Muscle of leg (tissue), 11 donors: ENCODE results near the gene CACNA1H. TPM values are rescaled to one million over a fixed set of nuclear protein-coding genes. Genes with fewer than 3 reads are reported as not detected.

Source experiments
- DNase-seq: peaks from one replicate; pipeline ENCODE4 v3.0.0; 2013
- H3K27ac ChIP-seq: one replicate; pipeline ENCODE4 v1.5.1; 2013; ENCODE audit warnings: mild to moderate bottlenecking, low read length, control low read depth
- H3K27me3 ChIP-seq: one replicate; pipeline ENCODE4 v1.6.1; 2013; ENCODE audit warnings: low read length; ENCODE audit not compliant: control insufficient read depth, insufficient read depth
- H3K36me3 ChIP-seq: one replicate; pipeline ENCODE4 v1.6.1; 2013; ENCODE audit warnings: low read length; ENCODE audit not compliant: control insufficient read depth, insufficient read depth
- H3K4me1 ChIP-seq: one replicate; pipeline ENCODE4 v1.6.1; 2013; ENCODE audit warnings: low read length; ENCODE audit not compliant: control insufficient read depth, insufficient read depth
- H3K4me3 ChIP-seq: one replicate; pipeline ENCODE4 v1.5.1; 2013; ENCODE audit warnings: low read length, control low read depth
- H3K9me3 ChIP-seq: replicated peaks from 2 replicates; pipeline ENCODE4 v1.6.1; 2013; ENCODE audit warnings: low read depth, low read length; ENCODE audit not compliant: control insufficient read depth
- WGBS: methylation state at CpG from one replicate; pipeline ENCODE4 v1.1.5; 2013; ENCODE audit warnings: missing lambda C conversion rate; ENCODE audit not compliant: insufficient coverage; 5-methylcytosine and 5-hydroxymethylcytosine counted together
- polyA plus RNA-seq, 8 donors: library from polyadenylated mRNA; unstranded; fragments of 120-200 nt; gene quantifications; one replicate each; pipeline versions ENCODE4 v1.2.1 to v1.2.3, GENCODE V29; 2013; ENCODE audit warnings: inconsistent platforms in 1 of 8, low replicate concordance in 1 of 8; ENCODE audit not compliant: insufficient read length in 8 of 8, insufficient read depth in 1 of 8
- total RNA-seq: library from RNA; stranded (reverse); fragments of 120-200 nt; gene quantifications from one replicate; pipeline ENCODE4 v1.2.4, GENCODE V29; 2013

The CACNA1H gene
- total and polyA plus RNA-seq, 9 donors = 20.7 to 56.0 (median 39.5) TPM

DNA sequence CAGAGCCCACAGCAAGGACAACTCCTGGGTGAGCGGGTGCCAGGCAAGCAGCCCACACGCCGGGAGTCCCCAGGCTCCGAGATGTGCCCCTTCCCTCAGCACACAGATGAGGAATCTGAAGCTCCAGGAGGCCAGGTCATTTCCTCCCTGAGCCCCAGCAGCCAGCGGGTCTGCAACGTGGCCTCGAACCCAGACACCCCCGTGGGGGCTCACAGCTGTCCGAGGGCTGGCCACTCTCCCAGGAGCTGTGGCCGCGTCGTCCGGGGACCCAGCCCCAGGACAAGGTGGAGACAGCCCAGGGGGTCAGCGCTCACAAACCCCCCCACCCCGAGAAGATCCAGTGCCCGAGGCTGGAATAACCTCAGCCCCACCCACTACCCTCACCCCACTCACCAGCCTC lies 39.4 kb upstream of the CACNA1H start:
- no peak overlapping the region for H3K4me3 ChIP-seq
- no peaks in the 10 kb centered on the region for H3K36me3 ChIP-seq
- no peak for DNase-seq
- no peaks in the 10 kb centered on the region for H3K9me3 ChIP-seq
- peaks cover 50% of the 10 kb centered on the region for H3K27me3 ChIP-seq
- H3K4me1 ChIP-seq = peaks cover 24% of the 10 kb centered on the region
- 41% methylated on average over 9 of the region's 16 CpGs for WGBS
- H3K27ac ChIP-seq = no peak overlapping the region

DNA sequence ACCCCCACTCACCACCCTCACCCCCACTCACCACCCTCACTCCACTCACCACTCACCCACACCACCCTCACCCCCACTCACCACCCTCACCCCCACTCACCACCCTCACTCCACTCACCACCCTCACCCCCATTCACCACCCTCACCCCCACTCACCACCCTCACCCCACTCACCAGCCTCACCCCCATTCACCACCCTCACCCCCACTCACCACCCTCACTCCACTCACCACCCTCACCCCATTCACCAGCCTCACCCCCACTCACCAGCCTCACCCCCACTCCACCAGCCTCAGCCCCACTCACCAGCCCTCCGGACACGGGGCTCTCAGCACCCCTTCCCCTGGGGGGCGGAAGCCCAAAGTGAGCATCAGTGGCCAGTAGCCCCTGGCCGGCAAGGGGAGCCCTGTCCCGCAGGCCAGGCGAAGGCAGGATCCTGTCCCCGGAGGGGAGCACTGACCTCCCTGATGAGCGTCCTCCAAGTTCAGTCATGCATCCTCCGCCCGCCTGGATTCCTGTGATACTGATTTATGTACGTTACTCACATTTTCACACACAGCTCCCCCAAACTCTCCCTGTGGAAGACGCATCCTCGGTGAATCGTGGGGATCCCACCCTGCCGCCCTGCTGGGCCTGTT lies 38.9 kb upstream of the CACNA1H start:
- Histone ChIP-seq H3K4me3 (no peak overlapping the region), H3K27me3 (peaks cover 45% of the 10 kb centered on the region), H3K27ac (no peak overlapping the region), H3K4me1 (peaks cover 18% of the 10 kb centered on the region), H3K9me3 (no peaks in the 10 kb centered on the region), H3K36me3 (no peaks in the 10 kb centered on the region)
- no peak for DNase-seq
- 86% methylated on average over 8 of the region's 15 CpGs for WGBS

DNA sequence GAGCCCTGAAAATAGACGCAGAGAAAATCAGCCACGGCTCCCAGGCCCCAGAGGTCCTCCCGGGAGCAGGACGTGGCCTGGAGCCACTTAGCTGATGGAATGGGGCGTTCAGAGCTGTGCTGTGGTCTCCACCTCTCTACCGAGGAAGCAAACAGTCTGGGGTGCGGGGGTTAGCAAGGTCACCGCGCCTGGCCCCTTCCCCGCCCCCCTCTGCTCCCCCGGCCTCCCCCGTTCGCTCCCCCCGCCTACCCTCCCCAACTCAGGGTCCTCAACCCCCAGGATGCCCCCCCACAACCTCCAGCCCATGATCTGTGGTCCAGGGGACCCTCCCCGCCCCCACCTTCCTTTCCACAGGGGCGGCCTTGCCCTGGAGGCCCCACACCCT lies 36.2 kb upstream of the CACNA1H start:
- Histone ChIP-seq H3K9me3 (no peaks in the 10 kb centered on the region), H3K27me3 (peaks cover 32% of the 10 kb centered on the region), H3K4me1 (peaks cover 18% of the 10 kb centered on the region), H3K36me3 (no peaks in the 10 kb centered on the region), H3K4me3 (no peak overlapping the region), H3K27ac (no peak overlapping the region)
- WGBS = 22% methylated on average over 4 of the region's 16 CpGs
- DNase-seq = peak; percentile 40

DNA sequence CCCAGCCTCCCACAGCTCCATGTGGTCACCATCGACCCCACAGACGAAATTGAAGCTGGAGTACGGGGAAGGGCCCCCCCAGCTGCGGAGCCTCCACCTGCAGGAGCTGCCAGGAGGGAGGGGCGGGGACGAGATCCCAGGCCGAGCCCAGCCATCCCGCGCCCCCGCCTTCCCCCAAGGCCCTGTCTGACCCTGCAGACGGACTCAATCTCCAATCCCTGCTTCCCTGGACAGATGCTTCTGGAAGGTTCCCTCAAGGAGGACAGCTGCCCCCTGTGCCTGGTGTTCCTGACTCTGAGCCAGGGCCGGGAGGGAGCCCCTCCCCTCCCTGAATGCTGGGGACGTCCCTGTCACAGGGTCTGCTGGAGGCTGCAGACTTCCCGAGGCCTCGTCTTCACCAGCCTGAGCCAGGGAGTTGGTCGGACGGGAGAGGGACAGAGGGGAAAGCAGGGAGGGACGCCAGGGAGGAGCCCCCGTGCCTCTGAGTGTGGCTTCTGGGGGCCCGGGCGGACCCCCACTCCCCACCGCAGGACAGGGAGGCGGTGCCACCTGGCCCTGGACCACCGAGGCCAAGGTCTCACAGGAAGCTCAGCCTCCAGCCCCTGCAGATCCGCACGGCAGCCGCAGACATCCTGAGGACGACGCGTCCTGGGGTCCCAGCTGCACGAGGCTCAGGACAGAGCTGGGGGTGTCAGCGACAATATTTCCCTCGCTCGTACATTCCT lies 35.6 kb upstream of the CACNA1H start:
- peaks cover 18% of the 10 kb centered on the region for H3K4me1 ChIP-seq
- no peak overlapping the region for H3K4me3 ChIP-seq
- 32% methylated on average over 31 of the region's 34 CpGs for WGBS
- H3K27ac ChIP-seq = no peak overlapping the region
- H3K27me3 ChIP-seq = peaks cover 30% of the 10 kb centered on the region
- H3K36me3 ChIP-seq = no peaks in the 10 kb centered on the region
- H3K9me3 ChIP-seq = no peaks in the 10 kb centered on the region
- DNase-seq = peak; percentile 28

DNA sequence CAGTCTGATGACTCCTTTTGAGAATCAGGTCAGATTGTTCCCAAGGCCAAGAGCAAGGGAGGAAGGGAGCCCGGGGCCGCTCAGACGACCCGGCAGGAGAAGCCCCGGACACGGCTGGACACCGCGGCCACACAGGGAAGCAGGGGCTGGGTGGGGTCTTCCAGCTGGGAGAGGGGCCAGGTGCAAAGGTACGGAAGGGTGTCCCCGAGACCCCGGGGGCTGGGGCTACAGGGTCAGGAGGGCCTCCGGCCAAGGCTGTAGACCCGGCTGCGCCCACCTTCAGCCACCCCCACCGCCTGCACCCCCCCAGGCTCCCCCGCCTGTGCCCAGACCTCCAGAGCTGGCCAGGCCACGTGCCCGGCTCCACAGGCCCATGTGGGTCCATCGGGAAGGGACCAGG lies 35.0 kb upstream of the CACNA1H start:
- Histone ChIP-seq H3K27ac (no peak overlapping the region), H3K36me3 (no peaks in the 10 kb centered on the region), H3K27me3 (peaks cover 24% of the 10 kb centered on the region), H3K4me3 (no peak overlapping the region), H3K9me3 (no peaks in the 10 kb centered on the region), H3K4me1 (peaks cover 18% of the 10 kb centered on the region)
- 42% methylated on average over 11 of the region's 19 CpGs for WGBS
- DNase-seq = no peak

DNA sequence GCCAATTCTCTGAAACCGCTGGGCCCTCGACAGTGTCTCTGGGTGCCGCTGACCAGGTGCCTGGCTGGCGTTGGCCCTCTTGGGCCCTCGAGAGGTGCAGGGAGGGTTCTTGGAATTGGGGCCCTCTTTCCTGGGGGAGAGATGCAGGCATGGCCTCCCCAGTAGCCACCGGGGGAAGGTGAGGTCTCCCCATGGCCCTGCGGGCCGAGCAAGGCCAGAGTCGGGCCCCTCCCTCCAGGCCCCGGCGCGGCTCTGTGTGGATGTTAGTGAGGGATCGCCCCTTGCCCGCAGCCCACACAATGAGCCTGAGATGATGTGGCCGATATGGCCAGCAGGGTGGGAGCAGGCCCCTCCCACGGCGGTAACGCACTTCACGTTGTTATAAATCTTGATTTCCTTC lies 33.8 kb upstream of the CACNA1H start:
- H3K4me3 ChIP-seq = no peak overlapping the region
- no peaks in the 10 kb centered on the region for H3K36me3 ChIP-seq
- peaks cover 18% of the 10 kb centered on the region for H3K4me1 ChIP-seq
- peaks cover 17% of the 10 kb centered on the region for H3K27me3 ChIP-seq
- no peak for DNase-seq
- H3K27ac ChIP-seq = no peak overlapping the region
- WGBS = 68% methylated on average over 13 of the region's 19 CpGs
- no peaks in the 10 kb centered on the region for H3K9me3 ChIP-seq

DNA sequence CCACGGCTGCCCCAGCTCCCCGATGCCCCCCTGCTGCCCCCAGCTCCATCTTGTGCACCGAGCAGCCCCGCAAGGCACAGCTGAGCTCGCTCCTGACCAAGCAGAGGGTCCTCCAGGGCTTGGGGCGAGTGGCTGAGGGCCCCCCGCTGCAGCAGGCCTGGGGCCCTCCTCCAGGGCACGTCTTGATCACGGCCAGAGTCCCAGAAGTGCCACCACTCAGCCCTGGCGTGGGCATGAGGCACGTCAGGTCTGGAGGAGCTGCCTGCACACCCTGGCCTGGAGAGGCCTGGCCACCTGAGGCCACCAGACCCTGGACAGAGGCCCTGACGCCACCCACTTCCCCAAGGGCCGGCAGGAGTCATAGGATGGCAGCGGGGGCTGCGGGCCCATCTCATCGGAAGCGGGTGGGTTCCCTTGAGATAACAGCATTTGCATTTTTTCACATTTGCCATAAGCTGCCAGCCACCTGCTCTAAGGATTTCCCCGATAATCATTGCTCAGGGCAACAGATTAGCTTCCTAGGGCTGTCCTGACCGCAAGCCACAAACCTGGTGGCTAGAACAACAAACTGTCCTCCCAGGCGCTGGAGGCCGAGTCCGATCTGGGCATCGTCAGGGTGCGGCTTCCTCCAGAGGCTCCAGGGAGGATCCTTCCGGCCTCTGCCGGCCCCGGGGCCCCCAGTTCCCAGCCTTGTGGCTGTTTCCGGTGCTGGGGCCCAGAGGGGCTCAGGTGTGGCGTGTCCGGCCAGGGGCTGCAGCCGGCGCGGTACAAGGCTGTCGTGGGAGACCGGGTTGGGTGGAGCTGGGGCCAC lies 32.9 kb upstream of the CACNA1H start:
- 52% methylated on average over 35 of the region's 35 CpGs for WGBS
- no peaks in the 10 kb centered on the region for H3K36me3 ChIP-seq

DNA sequence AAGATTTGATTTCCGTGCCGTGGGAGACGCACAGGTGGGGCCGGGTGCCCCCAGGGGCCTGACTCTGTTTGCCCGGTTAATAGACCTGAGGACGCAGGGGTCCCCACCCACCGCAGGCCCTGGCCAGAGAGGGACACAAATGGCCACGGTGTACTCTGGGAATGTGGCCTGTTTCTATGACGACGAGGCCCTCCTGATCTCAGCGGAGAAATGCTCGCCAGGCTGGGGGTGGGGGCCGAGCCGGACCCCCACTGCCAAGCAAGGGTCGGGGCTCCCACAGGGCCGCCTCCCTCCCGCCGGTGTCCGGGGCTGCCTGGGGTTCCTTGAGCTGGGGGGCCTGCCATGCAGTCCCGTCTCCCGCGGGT lies 32.3 kb upstream of the CACNA1H start:
- peaks cover 21% of the 10 kb centered on the region for H3K27me3 ChIP-seq

More for the DNA sequence above, 32.9 kb upstream of the CACNA1H start:
- H3K4me3 ChIP-seq = no peak overlapping the region
- H3K27me3 ChIP-seq = peaks cover 19% of the 10 kb centered on the region
- H3K27ac ChIP-seq = no peak overlapping the region
- no peak for DNase-seq
- no peaks in the 10 kb centered on the region for H3K9me3 ChIP-seq
- H3K4me1 ChIP-seq = peaks cover 20% of the 10 kb centered on the region

DNA sequence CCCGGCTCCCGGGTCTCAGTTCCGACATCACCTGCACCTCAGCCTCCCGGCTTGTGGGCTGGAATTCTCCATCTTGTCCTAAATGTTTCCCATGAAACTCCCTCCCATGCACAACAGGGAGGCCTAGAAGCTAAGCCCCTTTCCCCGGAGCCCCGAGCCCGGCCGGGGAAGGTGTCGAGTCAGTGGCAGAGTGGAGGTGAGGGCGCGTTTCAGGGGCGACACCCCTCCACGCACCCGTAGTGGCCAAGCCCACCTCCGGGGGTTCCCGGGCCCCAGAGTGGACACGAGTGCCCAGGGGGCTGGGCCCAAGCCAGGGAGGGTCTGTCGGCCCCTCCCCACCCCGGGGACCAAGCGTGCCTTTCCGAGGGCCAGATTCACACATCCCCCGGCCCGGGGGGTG lies 31.9 kb upstream of the CACNA1H start:
- DNase-seq = no peak
- Histone ChIP-seq H3K4me1 (peaks cover 27% of the 10 kb centered on the region), H3K9me3 (no peaks in the 10 kb centered on the region), H3K4me3 (no peak overlapping the region), H3K27me3 (peaks cover 21% of the 10 kb centered on the region), H3K36me3 (no peaks in the 10 kb centered on the region), H3K27ac (no peak overlapping the region)
- WGBS = 60% methylated on average over 20 of the region's 23 CpGs

More for the DNA sequence above, 32.3 kb upstream of the CACNA1H start:
- H3K9me3 ChIP-seq = no peaks in the 10 kb centered on the region
- no peaks in the 10 kb centered on the region for H3K36me3 ChIP-seq
- H3K4me3 ChIP-seq = no peak overlapping the region
- WGBS = 46% methylated on average over 22 of the region's 22 CpGs
- DNase-seq = no peak
- no peak overlapping the region for H3K27ac ChIP-seq
- peaks cover 26% of the 10 kb centered on the region for H3K4me1 ChIP-seq
